Small intestine (tissue), 7 donors: ENCODE measurements around the gene C10orf95. TPM values are rescaled to one million over a fixed set of nuclear protein-coding genes. Genes with fewer than 3 reads are reported as not detected.
A peak's percentile ranks its signal among the peaks of the same experiment; 100 is the strongest.

ENCODE experiments used
- DNase-seq, 2 donors: peaks; one replicate each; pipeline versions ENCODE4 v3.0.0 to v3.0.0-alpha.2; 2013
- FAIRE-seq: peaks from 2 replicates; lab custom pipeline; 2012; peaks lifted over from hg19 to GRCh38; lab: Jason Lieb, UNC
- H3K27ac ChIP-seq, 3 donors: one replicate each; pipeline ENCODE4 v1.5.1; 2013; ENCODE audit warnings: low read length in 2 of 3, mild to moderate bottlenecking in 2 of 3, control low read depth in 1 of 3, inconsistent platforms in 1 of 3, low read depth in 1 of 3, moderate library complexity in 1 of 3
- H3K27me3 ChIP-seq, 3 donors: one replicate each; pipeline ENCODE4 v1.6.1; 2013; ENCODE audit warnings: low read length in 3 of 3, inconsistent platforms in 1 of 3; ENCODE audit not compliant: control insufficient read depth in 3 of 3, insufficient read depth in 3 of 3
- H3K36me3 ChIP-seq, 3 donors: one replicate each; pipeline ENCODE4 v1.6.1; 2013; ENCODE audit warnings: low read length in 3 of 3, inconsistent platforms in 1 of 3, low read depth in 1 of 3, mild to moderate bottlenecking in 1 of 3, moderate library complexity in 1 of 3; ENCODE audit not compliant: control insufficient read depth in 3 of 3, insufficient read depth in 2 of 3
- H3K4me1 ChIP-seq, 3 donors: one replicate each; pipeline ENCODE4 v1.6.1; 2013; ENCODE audit warnings: low read length in 2 of 3, inconsistent platforms in 1 of 3, low read depth in 1 of 3, mild to moderate bottlenecking in 1 of 3, moderate library complexity in 1 of 3; ENCODE audit not compliant: control insufficient read depth in 3 of 3, insufficient read depth in 2 of 3
- H3K4me3 ChIP-seq, 3 donors: one replicate each; pipeline ENCODE4 v1.5.1; 2013; ENCODE audit warnings: low read length in 3 of 3, control low read depth in 1 of 3, inconsistent platforms in 1 of 3, low read depth in 1 of 3, mild to moderate bottlenecking in 1 of 3, moderate library complexity in 1 of 3
- H3K9me3 ChIP-seq, 2 donors: one replicate each; pipeline ENCODE4 v1.6.1; 2013; ENCODE audit warnings: low read depth in 1 of 2, low read length in 1 of 2; ENCODE audit not compliant: control insufficient read depth in 2 of 2, insufficient read depth in 1 of 2
- WGBS, 3 donors: extraction: QIAGEN DNeasy Blood & Tissue Kit; methylation state at CpG; one replicate each; pipeline ENCODE4 v1.1.7; 2013; 5-methylcytosine and 5-hydroxymethylcytosine counted together
- polyA plus RNA-seq, 4 donors: library from polyadenylated mRNA; stranded (reverse) in 3 of 4; unstranded in 1 of 4; fragments of 200-250 nt in 3 of 4; fragments of 120-200 nt in 1 of 4; gene quantifications; one replicate each; pipeline versions ENCODE4 v1.2.1 to v1.2.3, GENCODE V29; 2013
- donor health status: healthy with polysubstance abuse.
- donor health status: control.
- donor health status: control.
- donor health status: Bipolar disorder and iron deficiency.
- donor health status: healthy.

C10orf95 gene
- polyA plus RNA-seq, 4 donors = 0.61 to 3.8 TPM; not detected in 2

GRCh38 chr10:102408728-102409603 is 42.4 kb downstream of the C10orf95 start:
- no peaks in the 10 kb centered on the region for H3K9me3 ChIP-seq
- H3K36me3 ChIP-seq = peaks cover 0 to 65% (median 0%) of the 10 kb centered on the region in 3 donors
- peak overlapping the region in 2 of 3 donors; percentile 45 to 52 for H3K4me3 ChIP-seq
- H3K4me1 ChIP-seq = peaks cover 0 to 42% (median 0%) of the 10 kb centered on the region in 3 donors
- 1 to 2% (median 1%) methylated on average over 51 to 103 of the region's 103 CpGs for WGBS, 3 donors
- H3K27me3 ChIP-seq = peaks cover 24 to 60% (median 31%) of the 10 kb centered on the region in 3 donors
- peak in 1 of 2 donors; percentile 73 for DNase-seq
- FAIRE-seq = no peak
- peak overlapping the region in 1 of 3 donors; percentile 79 for H3K27ac ChIP-seq

GRCh38 chr10:102408131-102408727 is 43.1 kb downstream of the C10orf95 start:
- Histone ChIP-seq H3K4me1 (peaks cover 0 to 38% (median 0%) of the 10 kb centered on the region in 3 donors), H3K27me3 (peaks cover 24 to 54% (median 31%) of the 10 kb centered on the region in 3 donors), H3K27ac (peak overlapping the region in 1 of 3 donors; percentile 79), H3K9me3 (no peaks in the 10 kb centered on the region), H3K4me3 (peak overlapping the region in 2 of 3 donors; percentile 45 to 52), H3K36me3 (peaks cover 0 to 67% (median 0%) of the 10 kb centered on the region in 3 donors)
- 44 to 59% (median 51%) methylated on average over 14 of the region's 14 CpGs for WGBS, 3 donors
- DNase-seq (no peak), FAIRE-seq (no peak)

- FAIRE-seq = no peak
- Histone ChIP-seq H3K9me3 (no peaks in the 10 kb centered on the region), H3K4me1 (peaks cover 0 to 34% (median 0%) of the 10 kb centered on the region in 3 donors), H3K27me3 (peaks cover 24 to 48% (median 31%) of the 10 kb centered on the region in 3 donors), H3K27ac (peak overlapping the region in 1 of 3 donors; percentile 79), H3K36me3 (peaks cover 0 to 65% (median 3%) of the 10 kb centered on the region in 3 donors), H3K4me3 (peak overlapping the region in 1 of 3 donors; percentile 45)
- 76 to 82% (median 78%) methylated on average over 13 of the region's 13 CpGs for WGBS, 3 donors
- no peak for DNase-seq
These were observed 43.8 kb downstream of the C10orf95 start for GRCh38 chr10:102407425-102408130.

DNA sequence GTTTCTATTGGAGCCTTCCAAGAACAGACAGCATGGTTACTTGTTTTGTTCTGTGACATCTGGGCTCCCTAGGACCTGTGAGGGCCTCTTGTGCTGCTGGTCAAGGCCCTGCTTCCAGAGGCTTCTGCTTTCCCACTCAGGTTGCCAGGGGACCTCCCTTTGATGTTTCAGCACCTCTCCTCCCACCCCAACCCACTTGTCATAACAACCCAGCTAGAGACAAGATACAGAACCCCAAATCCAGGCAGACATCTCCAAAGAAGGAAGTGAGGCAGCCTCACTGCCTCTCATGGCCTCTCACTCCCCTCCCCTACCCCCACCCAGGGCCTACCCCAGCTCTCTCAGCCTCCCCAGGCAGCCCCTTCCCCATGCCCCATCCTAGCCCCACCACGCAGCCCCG is 44.5 kb downstream of the C10orf95 start:
- no peak for DNase-seq
- no peak for FAIRE-seq
- WGBS, 3 donors = 80 to 93% (median 87%) methylated on average over 1 to 2 of the region's 2 CpGs
- Histone ChIP-seq H3K27ac (peak overlapping the region in 1 of 3 donors; percentile 79), H3K4me1 (peaks cover 0 to 29% (median 0%) of the 10 kb centered on the region in 3 donors), H3K4me3 (no peak overlapping the region), H3K9me3 (no peaks in the 10 kb centered on the region), H3K36me3 (peaks cover 0 to 65% (median 3%) of the 10 kb centered on the region in 3 donors), H3K27me3 (peaks cover 19 to 40% (median 29%) of the 10 kb centered on the region in 3 donors)

DNA sequence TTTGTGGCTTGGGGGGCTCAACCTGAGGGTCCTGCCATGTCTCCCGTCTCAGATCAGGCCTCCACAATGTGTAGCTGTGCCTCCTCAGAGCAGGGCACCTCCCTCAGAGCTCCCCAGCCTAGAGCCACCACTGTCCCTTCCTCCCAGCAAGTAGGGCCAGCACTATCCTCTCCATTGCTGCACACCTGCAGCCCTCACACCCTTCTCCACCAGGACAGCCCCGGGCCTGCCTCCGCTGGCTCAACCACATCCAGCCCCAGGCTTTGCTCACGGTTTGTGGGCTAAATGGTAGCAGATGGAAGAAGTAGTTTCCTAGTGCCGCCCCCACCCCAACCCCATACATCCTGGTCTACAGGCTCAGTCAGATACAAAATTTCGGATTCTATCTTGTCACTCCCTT is 45.7 kb downstream of the C10orf95 start:
- Histone ChIP-seq H3K9me3 (no peaks in the 10 kb centered on the region), H3K4me3 (no peak overlapping the region), H3K27ac (no peak overlapping the region), H3K36me3 (peaks cover 2 to 65% (median 7%) of the 10 kb centered on the region in 3 donors), H3K27me3 (peaks cover 12 to 28% (median 20%) of the 10 kb centered on the region in 3 donors), H3K4me1 (peaks cover 0 to 18% (median 0%) of the 10 kb centered on the region in 3 donors)
- WGBS, 3 donors = 59 to 73% (median 68%) methylated on average over 6 of the region's 6 CpGs
- DNase-seq (no peak), FAIRE-seq (no peak)

DNA sequence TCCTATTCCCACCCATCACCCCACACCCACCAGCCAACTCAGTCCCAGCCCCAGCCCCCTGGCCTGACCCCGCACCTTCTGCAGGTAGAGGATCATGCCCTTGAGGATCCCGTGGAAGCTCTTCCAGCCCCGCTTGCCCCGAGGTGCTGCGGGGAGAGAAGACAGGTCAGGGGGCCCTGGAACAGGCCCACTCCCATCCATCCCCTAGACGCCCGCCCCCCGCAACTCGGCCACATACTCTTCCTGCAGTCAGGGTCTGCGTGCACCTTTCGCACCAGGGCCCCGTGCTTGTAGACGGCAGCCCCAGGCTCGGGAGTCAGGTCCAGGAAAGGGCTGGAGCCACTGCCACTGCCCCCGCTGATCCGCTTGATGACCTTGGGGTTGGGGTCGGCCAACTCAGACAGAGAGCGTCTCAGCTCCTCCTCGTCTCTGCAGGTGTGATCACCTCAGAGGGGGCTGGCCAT is 46.2 kb downstream of the C10orf95 start:
- Histone ChIP-seq H3K4me1 (peaks cover 0 to 13% (median 0%) of the 10 kb centered on the region in 3 donors), H3K36me3 (peaks cover 2 to 66% (median 7%) of the 10 kb centered on the region in 3 donors), H3K9me3 (no peaks in the 10 kb centered on the region), H3K4me3 (no peak overlapping the region), H3K27me3 (peaks cover 11 to 24% (median 16%) of the 10 kb centered on the region in 3 donors), H3K27ac (no peak overlapping the region)
- DNase-seq = no peak
- no peak for FAIRE-seq
- 77 to 86% (median 81%) methylated on average over 18 to 19 of the region's 19 CpGs for WGBS, 3 donors

DNA sequence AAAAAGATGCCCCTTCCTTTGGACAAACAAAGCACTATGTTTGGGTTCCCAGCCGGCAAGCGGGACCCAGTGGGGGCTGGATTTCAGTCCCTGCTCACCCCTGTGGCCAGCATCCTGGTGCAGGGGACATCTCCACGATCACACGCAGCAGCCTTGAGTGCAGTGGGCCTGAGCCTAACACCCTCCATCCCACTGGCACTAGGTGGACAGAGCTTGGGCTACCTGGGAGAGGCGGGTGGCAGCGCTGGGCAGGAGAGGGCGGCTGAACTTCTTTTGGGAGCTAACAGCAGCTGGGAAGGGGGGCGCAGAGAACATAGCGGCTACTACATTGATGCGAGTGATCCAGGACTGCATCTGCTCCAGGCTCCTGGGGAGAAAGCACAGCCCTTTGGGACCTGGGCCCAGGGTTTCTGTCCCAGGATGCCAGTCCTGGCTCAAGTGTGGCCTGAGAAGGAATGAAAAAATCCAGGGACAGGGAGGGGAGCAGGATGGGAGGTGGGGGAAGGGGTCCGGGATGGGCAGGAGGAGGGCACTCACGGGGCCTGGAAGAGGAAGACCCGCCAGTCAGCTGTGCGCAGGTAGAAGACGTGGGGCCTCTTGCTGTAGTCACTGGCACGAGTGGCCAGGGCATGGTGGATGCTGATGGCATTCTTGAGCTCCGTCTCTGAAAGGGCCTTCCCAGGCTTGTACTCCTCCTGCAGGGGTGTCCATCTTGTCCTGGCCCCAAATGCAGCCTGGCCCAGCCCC is 46.8 kb downstream of the C10orf95 start:
- Histone ChIP-seq H3K27ac (no peak overlapping the region), H3K4me3 (no peak overlapping the region), H3K27me3 (peaks cover 7 to 17% (median 12%) of the 10 kb centered on the region in 3 donors), H3K36me3 (peaks cover 2 to 72% (median 7%) of the 10 kb centered on the region in 3 donors), H3K4me1 (peaks cover 0 to 12% (median 0%) of the 10 kb centered on the region in 3 donors), H3K9me3 (no peaks in the 10 kb centered on the region)
- WGBS, 3 donors = 84 to 88% (median 86%) methylated on average over 14 to 17 of the region's 17 CpGs
- FAIRE-seq = no peak
- no peak for DNase-seq
